Central memory CD8-positive, alpha-beta T cell (primary cell): ENCODE data around the gene UBE2D2.
"Not testable (repeated sequence)": the region's sequence is repeated elsewhere in the genome, so short reads cannot be mapped to it uniquely, and the experiment has no call there.

Source experiments
- ATAC-seq: fragments of 150-1000 bp; cut with Tn5 transposase; replicated peaks from 2 replicates; pipeline ENCODE4 v1.10.0; 2022; ENCODE audit warnings: mild to moderate bottlenecking, moderate FRiP score, moderate number of reproducible peaks; ENCODE audit not compliant: poor library complexity, severe bottlenecking; ENCODE audit errors: extremely low read depth
- DNase-seq, 2 donors: peaks; one replicate each; pipeline ENCODE4 v3.0.0; 2021; ENCODE audit warnings: low spot score in 2 of 2
- H3K27ac Mint-ChIP-seq: one replicate; pipeline ENCODE4 v1.8.0; 2022; ENCODE audit warnings: low read depth, mild to moderate bottlenecking, moderate library complexity, mixed read lengths
- H3K27me3 Mint-ChIP-seq: one replicate; pipeline ENCODE4 v1.8.0; 2022; ENCODE audit warnings: mixed read lengths
- H3K36me3 Mint-ChIP-seq: one replicate; pipeline ENCODE4 v1.8.0; 2022; ENCODE audit warnings: mild to moderate bottlenecking, moderate library complexity, mixed read lengths; ENCODE audit not compliant: insufficient read depth
- H3K4me1 Mint-ChIP-seq: one replicate; pipeline ENCODE4 v1.8.0; 2022; ENCODE audit warnings: mixed read lengths
- H3K4me3 Mint-ChIP-seq: one replicate; pipeline ENCODE4 v1.8.0; 2022; ENCODE audit warnings: mild to moderate bottlenecking, moderate library complexity, mixed read lengths
- H3K9me3 Mint-ChIP-seq: one replicate; pipeline ENCODE4 v1.8.0; 2022; ENCODE audit warnings: mixed read lengths

Gene UBE2D2

DNA sequence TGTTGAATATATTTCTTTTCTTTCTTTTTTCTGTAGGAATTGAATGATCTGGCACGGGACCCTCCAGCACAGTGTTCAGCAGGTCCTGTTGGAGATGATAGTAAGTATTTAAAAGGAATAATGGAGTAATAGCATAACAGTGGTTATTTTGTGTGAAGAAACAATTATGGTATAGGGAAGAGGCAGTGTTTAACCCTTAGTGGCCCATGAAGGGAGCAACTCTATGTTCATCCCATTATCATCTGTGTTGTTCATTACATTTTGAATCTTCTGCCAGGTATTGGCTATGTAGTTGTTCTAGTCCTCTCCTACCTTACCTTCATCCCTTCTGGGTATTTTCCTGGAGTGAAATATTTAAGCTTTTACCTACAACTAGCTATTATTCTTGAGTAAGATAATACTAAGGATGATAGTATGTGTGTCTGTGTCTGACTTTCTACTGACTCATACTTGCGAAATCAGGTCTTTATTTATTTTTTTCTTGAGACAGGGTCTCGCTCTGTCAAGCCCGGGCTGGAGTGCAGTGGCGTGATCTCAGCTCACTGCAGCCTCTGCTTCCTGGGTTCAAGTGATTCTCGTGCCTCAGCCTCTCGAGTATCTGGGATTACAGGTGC lies 39.3 kb downstream of the UBE2D2 start:
- DNase-seq (no peak), ATAC-seq (no peak)
- H3K4me3 Mint-ChIP-seq: no peak overlapping the region
- no peak overlapping the region for H3K27ac Mint-ChIP-seq
- H3K36me3 Mint-ChIP-seq: peaks cover 41% of the 10 kb centered on the region
- no peaks in the 10 kb centered on the region for H3K9me3 Mint-ChIP-seq
- no peaks in the 10 kb centered on the region for H3K27me3 Mint-ChIP-seq
- peaks cover 4% of the 10 kb centered on the region for H3K4me1 Mint-ChIP-seq

- H3K4me3 Mint-ChIP-seq: no peak overlapping the region
- peaks cover 10% of the 10 kb centered on the region for H3K4me1 Mint-ChIP-seq
- no peaks in the 10 kb centered on the region for H3K27me3 Mint-ChIP-seq
- no peak overlapping the region for H3K27ac Mint-ChIP-seq
- no peak for ATAC-seq
- H3K9me3 Mint-ChIP-seq: no peaks in the 10 kb centered on the region
- peaks cover 42% of the 10 kb centered on the region for H3K36me3 Mint-ChIP-seq
- DNase-seq: no peak
Measured at GRCh38 chr5:139601429-139601828, 40.3 kb downstream of the UBE2D2 start.

DNA sequence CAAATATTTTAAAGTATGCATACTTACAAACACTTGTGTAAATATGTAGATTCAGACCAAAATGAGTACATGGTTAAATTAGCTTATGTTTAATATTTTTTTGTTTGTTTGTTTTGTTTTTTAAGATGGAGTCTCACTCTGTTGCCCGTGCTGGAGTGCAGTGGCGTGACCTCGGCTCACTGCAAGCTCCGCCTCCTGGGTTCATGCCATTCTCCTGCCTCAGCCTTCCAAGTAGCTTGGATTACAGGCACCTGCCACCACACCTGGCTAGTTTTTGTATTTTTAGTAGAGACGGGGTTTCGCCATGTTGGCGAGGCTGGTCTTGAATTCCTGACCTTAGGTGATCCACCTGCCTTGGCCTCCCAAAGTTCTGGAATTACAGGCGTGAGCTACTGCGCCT lies 40.8 kb downstream of the UBE2D2 start:
- not testable (repeated sequence) for ATAC-seq, H3K27ac Mint-ChIP-seq, H3K4me3 Mint-ChIP-seq, H3K27me3 Mint-ChIP-seq, H3K9me3 Mint-ChIP-seq, DNase-seq
- Mint-ChIP-seq H3K4me1 (peaks cover 10% of the 10 kb centered on the region), H3K36me3 (peaks cover 42% of the 10 kb centered on the region)

DNA sequence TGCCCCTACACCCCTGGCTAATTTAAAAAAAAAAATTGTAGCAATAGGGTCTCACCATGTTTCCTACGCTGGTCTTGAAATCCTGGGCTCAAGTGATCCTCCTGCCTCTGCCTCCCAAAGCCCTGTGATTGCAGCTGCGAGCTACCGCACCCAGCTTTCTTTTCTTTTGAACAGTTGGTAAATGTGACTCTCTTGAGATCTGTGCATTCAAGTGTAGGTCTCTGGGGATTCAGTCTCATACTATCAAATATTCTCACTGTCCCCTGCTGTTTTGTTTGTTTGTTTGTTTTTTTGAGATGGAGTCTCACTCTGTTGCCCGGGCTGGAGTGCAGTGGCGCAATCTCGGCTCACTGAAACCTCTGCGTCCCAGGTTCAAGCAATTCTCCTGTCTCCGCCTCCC lies 44.7 kb downstream of the UBE2D2 start:
- peaks cover 26% of the 10 kb centered on the region for H3K4me1 Mint-ChIP-seq
- peaks cover 46% of the 10 kb centered on the region for H3K36me3 Mint-ChIP-seq
- peak overlapping the region; percentile 39 for H3K27ac Mint-ChIP-seq
- ATAC-seq (no peak), DNase-seq (no peak)
- H3K27me3 Mint-ChIP-seq: no peaks in the 10 kb centered on the region
- H3K4me3 Mint-ChIP-seq: no peak overlapping the region
- H3K9me3 Mint-ChIP-seq: no peaks in the 10 kb centered on the region

DNA sequence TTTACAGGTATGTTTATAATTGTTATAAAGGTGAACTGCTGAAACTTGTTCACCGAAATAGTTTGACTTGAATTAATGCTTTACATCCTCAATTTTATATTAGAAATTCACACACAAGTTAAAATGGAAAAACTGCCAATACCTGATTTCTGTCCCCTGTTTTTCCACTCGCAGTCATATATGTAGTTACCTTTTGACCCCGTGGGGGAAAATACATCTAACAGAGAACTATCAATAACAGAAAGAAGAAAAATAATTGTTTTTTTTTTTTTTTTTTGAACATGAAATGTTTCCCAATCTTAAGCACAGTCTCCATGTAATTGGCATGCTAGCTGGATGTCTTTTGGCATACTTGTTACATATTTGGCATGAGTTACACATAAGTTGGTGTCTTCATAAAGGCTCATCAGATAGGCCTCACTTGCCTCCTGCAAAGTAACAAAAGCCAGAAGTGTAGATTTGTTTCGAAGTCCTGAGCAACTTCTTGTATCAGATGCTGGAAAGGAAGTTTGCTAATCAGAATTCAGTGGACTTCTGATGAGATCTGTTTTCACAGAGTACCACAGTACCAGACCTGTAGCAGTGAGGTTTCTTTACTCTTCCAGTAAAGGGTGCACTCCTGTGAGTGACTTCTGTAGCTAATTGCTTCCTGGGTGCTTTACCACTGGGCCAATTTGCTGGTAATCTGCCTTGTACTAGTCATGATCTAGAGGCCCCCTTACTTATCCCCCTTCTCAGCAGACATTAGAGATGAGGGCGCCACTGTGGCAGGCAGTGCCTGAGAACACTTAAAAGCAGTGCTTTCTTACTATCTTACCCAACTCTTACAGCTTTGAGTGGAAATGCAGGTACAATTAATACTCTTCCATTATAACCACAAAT lies 50.8 kb downstream of the UBE2D2 start:
- Mint-ChIP-seq H3K27ac (no peak overlapping the region), H3K27me3 (no peaks in the 10 kb centered on the region), H3K4me3 (no peak overlapping the region), H3K36me3 (peaks cover 30% of the 10 kb centered on the region), H3K9me3 (no peaks in the 10 kb centered on the region), H3K4me1 (peaks cover 15% of the 10 kb centered on the region)
- ATAC-seq (no peak), DNase-seq (no peak)

DNA sequence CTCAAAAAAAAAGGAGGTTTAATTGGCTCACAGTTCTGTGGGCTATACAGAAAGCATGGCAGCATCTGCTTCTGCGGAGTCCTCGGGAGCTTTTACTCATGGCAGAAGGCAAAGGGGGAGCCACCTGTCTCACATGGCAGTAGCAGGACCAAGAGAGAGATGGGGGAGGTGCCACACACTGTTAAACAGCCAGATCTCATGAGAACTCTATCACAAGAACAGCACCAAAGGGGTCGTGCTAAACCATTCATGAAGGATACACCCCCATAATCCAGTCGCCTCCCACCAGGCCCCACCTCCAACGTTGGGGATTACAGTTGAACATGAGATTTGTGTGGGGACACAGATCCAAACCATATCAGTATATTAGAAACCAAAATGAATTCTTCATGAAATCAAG lies 58.7 kb downstream of the UBE2D2 start:
- no peak for DNase-seq
- Mint-ChIP-seq H3K27me3 (no peaks in the 10 kb centered on the region), H3K36me3 (peaks cover 56% of the 10 kb centered on the region), H3K27ac (peak overlapping the region; percentile 83), H3K4me1 (peaks cover 7% of the 10 kb centered on the region), H3K9me3 (no peaks in the 10 kb centered on the region), H3K4me3 (no peak overlapping the region)
- ATAC-seq: no peak

DNA sequence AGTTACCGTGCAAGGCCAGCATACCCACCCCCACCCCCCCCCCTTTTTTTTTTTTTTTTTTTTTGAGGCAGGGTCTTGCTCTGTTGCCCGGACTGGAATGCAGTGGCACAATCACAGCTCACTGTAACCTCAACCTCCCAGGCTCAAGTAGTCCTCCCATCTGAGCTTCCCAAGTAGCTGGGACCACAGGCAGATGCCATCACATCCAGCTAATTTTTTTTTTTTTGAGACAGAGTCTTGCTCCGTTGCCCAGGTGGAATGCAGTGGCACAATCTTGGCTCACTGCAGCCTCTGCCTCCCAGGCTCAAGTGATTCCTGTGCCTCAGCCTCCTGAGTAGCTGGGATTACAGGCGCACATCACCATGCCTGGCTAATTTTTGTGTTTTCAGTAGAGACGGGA lies 64.3 kb downstream of the UBE2D2 start:
- H3K4me1 Mint-ChIP-seq, H3K9me3 Mint-ChIP-seq, ATAC-seq, H3K4me3 Mint-ChIP-seq, H3K27me3 Mint-ChIP-seq, DNase-seq, H3K27ac Mint-ChIP-seq: not testable (repeated sequence)
- peaks cover 67% of the 10 kb centered on the region for H3K36me3 Mint-ChIP-seq

DNA sequence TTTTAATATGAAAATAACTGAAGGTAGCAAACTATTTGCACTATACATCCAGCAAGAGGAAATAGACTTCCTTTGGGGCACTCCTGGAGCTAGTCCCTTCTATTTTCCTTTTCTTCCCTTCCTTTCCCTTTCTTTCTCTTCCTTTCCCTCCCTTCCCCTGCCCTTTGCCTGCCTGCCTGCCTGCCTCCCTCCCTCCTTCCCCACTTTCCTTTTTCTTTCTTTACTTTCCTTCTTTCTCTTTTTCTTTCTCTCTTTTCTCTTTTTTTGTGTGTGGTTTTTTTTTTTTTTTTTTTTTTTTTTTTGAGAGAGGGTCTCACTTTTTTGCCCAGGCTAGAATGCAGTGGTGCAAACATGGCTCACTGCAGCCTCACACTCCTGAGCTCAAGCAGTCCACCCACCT lies 69.7 kb downstream of the UBE2D2 start:
- H3K36me3 Mint-ChIP-seq: peaks cover 34% of the 10 kb centered on the region
- no peak overlapping the region for H3K4me3 Mint-ChIP-seq
- H3K9me3 Mint-ChIP-seq: no peaks in the 10 kb centered on the region
- no peaks in the 10 kb centered on the region for H3K27me3 Mint-ChIP-seq
- H3K27ac Mint-ChIP-seq: no peak overlapping the region
- no peak for DNase-seq
- peaks cover 27% of the 10 kb centered on the region for H3K4me1 Mint-ChIP-seq
- ATAC-seq: no peak

DNA sequence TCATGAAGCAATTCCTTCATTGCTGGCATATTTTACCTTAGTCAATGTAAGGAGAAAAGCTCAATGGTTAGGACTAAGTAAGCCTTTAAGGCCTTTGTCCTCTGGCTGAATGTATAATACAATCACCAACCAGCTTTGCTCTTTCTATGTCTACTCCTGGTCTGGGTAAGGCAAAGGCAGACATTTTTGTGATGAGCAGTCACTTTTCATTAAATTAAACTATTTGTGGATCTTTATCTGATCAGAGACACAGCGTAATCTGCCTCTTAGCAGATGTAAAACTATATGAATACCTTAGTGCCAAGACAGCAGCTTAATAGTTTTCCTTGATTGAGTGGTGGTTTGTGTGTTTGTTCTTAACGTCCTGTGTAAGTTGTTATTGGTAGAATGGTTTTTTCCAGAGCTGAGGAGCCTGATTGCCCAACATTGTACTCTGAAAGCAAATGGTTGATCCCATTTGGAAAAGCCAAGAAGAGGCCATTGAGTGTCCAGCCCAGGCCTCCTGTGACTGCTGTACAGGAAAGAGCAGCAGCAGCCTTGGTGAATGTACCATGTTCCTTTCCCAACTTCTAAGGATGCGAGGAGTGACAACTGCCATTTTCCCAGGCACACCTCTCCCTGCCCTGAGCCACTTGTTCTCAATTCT lies 70.5 kb downstream of the UBE2D2 start:
- Mint-ChIP-seq H3K36me3 (peaks cover 29% of the 10 kb centered on the region), H3K4me3 (no peak overlapping the region), H3K4me1 (peaks cover 35% of the 10 kb centered on the region), H3K9me3 (no peaks in the 10 kb centered on the region), H3K27ac (no peak overlapping the region), H3K27me3 (no peaks in the 10 kb centered on the region)
- ATAC-seq (no peak), DNase-seq (peak in 1 of 2 donors; percentile 4)

DNA sequence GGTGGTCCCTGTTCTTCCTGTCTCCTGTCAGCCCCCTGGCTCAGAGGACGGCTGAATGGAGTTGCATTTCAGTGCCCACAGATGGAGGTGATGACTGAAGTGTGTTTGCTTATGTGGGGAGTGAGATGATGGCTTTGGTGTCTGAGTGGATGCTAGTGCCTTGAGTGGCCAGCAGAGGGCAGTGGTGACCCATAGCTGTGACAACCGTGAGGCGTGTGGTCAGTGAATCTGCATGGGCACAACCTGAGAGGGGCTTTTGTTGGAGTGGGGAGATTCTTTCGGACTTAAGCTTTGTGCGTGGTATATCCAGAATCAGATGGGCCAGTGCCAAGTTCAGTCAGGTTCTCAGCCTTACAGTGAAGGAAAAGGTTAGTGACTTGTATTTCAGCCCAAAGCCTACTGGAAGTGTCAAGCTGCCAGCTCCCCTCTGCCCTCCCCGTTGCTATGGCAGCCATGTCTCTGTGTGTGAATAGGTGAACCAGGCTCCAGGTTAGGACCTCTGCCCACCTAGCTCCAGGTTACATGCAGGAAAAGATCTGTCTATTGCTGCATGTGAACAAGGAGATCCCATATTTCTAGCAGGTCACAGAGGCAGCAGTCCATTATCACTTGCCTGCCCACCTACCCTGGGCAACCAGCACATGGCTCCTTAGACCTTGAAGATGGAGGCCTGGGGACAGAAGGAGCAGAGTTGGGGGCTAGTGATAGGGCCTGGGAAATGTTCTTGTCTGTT lies 72.3 kb downstream of the UBE2D2 start:
- peaks cover 22% of the 10 kb centered on the region for H3K36me3 Mint-ChIP-seq
- ATAC-seq (no peak), DNase-seq (peak; percentile 45 to 57)
- H3K4me1 Mint-ChIP-seq: peaks cover 36% of the 10 kb centered on the region
- H3K4me3 Mint-ChIP-seq: no peak overlapping the region
- H3K27ac Mint-ChIP-seq: peak overlapping the region; percentile 17
- no peaks in the 10 kb centered on the region for H3K27me3 Mint-ChIP-seq
- H3K9me3 Mint-ChIP-seq: no peaks in the 10 kb centered on the region

- Mint-ChIP-seq H3K36me3 (peaks cover 21% of the 10 kb centered on the region), H3K27me3 (no peaks in the 10 kb centered on the region), H3K27ac (no peak overlapping the region), H3K4me3 (no peak overlapping the region), H3K4me1 (peaks cover 42% of the 10 kb centered on the region), H3K9me3 (no peaks in the 10 kb centered on the region)
- ATAC-seq (no peak), DNase-seq (no peak)
Measured at GRCh38 chr5:139634028-139634325, 72.8 kb downstream of the UBE2D2 start.

GRCh38 chr5:139634541-139634940 lies 73.4 kb downstream of the UBE2D2 start:
- peaks cover 44% of the 10 kb centered on the region for H3K4me1 Mint-ChIP-seq
- peaks cover 19% of the 10 kb centered on the region for H3K36me3 Mint-ChIP-seq
- no peak overlapping the region for H3K4me3 Mint-ChIP-seq
- H3K27me3 Mint-ChIP-seq: no peaks in the 10 kb centered on the region
- peak in 1 of 2 donors; percentile 4 for DNase-seq
- no peaks in the 10 kb centered on the region for H3K9me3 Mint-ChIP-seq
- H3K27ac Mint-ChIP-seq: peak overlapping the region; percentile 59
- ATAC-seq: no peak
